IMR-90 (cell line): ENCODE measurements around the gene AGO3.

Source experiments
- CEBPB ChIP-seq: IDR thresholded peaks from 2 replicates; pipeline ENCODE4 v1.6.1; 2012; ENCODE audit warnings: low read depth, low read length, improper control_type of control experiment
- FOS ChIP-seq: fragments of 150-350 bp; IDR thresholded peaks from 2 replicates; pipeline ENCODE4 v1.6.1; 2016; ENCODE audit warnings: low read depth, low read length
- MAZ ChIP-seq: IDR thresholded peaks from 2 replicates; pipeline ENCODE4 v1.6.1; 2012; ENCODE audit warnings: low read depth, mild to moderate bottlenecking, low read length, improper control_type of control experiment, moderate library complexity, borderline replicate concordance
- MXI1 ChIP-seq: IDR thresholded peaks from 2 replicates; pipeline ENCODE4 v1.6.1; 2012; ENCODE audit warnings: low read depth, mild to moderate bottlenecking, low read length, moderate library complexity, borderline replicate concordance
- POLR2A ChIP-seq: IDR thresholded peaks from 2 replicates; pipeline ENCODE4 v1.6.1; 2012; ENCODE audit warnings: mild to moderate bottlenecking, low read depth, low read length
- RAD21 ChIP-seq: IDR thresholded peaks from 2 replicates; pipeline ENCODE4 v1.6.1; 2012; ENCODE audit warnings: low read length, improper control_type of control experiment
- RFX5 ChIP-seq: IDR thresholded peaks from 2 replicates; pipeline ENCODE4 v1.8.0; 2012; ENCODE audit warnings: low read depth, mild to moderate bottlenecking, low read length, moderate library complexity
- USF2 ChIP-seq: fragments of 150-350 bp; IDR thresholded peaks from 2 replicates; pipeline ENCODE4 v1.6.1; 2017; ENCODE audit warnings: mild to moderate bottlenecking, antibody characterized with exemption, low read length, low read depth
- TF ChIP-seq, protein P1 (sequence below): conservative IDR thresholded peaks from 2 replicates; pipeline ENCODE4 v1.5.1; 2012; ENCODE audit warnings: mild to moderate bottlenecking, low read depth, low read length, improper control_type of control experiment

GRCh38 chr1:36083635-36084496 lies 153.0 kb downstream of the AGO3 start, which contains the start of gene TEKT2:
- TF ChIP-seq, protein P1, sequence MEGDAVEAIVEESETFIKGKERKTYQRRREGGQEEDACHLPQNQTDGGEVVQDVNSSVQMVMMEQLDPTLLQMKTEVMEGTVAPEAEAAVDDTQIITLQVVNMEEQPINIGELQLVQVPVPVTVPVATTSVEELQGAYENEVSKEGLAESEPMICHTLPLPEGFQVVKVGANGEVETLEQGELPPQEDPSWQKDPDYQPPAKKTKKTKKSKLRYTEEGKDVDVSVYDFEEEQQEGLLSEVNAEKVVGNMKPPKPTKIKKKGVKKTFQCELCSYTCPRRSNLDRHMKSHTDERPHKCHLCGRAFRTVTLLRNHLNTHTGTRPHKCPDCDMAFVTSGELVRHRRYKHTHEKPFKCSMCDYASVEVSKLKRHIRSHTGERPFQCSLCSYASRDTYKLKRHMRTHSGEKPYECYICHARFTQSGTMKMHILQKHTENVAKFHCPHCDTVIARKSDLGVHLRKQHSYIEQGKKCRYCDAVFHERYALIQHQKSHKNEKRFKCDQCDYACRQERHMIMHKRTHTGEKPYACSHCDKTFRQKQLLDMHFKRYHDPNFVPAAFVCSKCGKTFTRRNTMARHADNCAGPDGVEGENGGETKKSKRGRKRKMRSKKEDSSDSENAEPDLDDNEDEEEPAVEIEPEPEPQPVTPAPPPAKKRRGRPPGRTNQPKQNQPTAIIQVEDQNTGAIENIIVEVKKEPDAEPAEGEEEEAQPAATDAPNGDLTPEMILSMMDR, result no peak
- TF ChIP-seq CEBPB, result no peak
- no peak for TF ChIP-seq FOS
- TF ChIP-seq POLR2A, result no peak
- no peak for TF ChIP-seq USF2
- TF ChIP-seq MAZ, result no peak; the same call in 1 of the 2 replicates
- TF ChIP-seq RFX5, result no peak
- TF ChIP-seq MXI1, result no peak
- TF ChIP-seq RAD21, result no peak
